GM23338 (cell line): ENCODE results near the gene STK32C. TPM values are rescaled to one million over a fixed set of nuclear protein-coding genes. Genes with fewer than 3 reads are reported as not detected.

Source experiments
- ATAC-seq: fragments of 200-7000 bp; cut with Tn5 transposase; 3 replicates; pipeline ENCODE4 v1.9.1; 2020
- DNase-seq: peaks from one replicate; pipeline ENCODE4 v3.0.0-alpha.2; 2015; ENCODE audit warnings: low spot score
- H2AFZ ChIP-seq: fragments of 200-600 bp; sonication (generic); 2 replicates; pipeline ENCODE4 v1.8.0; 2016; ENCODE audit warnings: antibody characterized with exemption, mild to moderate bottlenecking, moderate library complexity
- H3F3A ChIP-seq: fragments of 200-600 bp; sonication (generic); replicated peaks from 2 replicates; pipeline ENCODE4 v1.8.0; 2017; ENCODE audit warnings: antibody characterized with exemption, mixed run types, low read depth
- H3K27ac ChIP-seq: fragments of 200-600 bp; sonication (generic); 2 replicates; pipeline ENCODE4 v1.6.1; 2016; ENCODE audit warnings: low read depth
- H3K27me3 ChIP-seq: fragments of 200-600 bp; sonication (generic); 2 replicates; pipeline ENCODE4 v1.8.0; 2016; ENCODE audit warnings: mild to moderate bottlenecking, mixed run types, moderate library complexity; ENCODE audit not compliant: insufficient read depth
- H3K36me3 ChIP-seq: fragments of 200-600 bp; sonication (generic); 2 replicates; pipeline ENCODE4 v1.8.0; 2016; ENCODE audit warnings: mild to moderate bottlenecking; ENCODE audit not compliant: insufficient read depth
- H3K4me1 ChIP-seq: fragments of 200-600 bp; sonication (generic); 2 replicates; pipeline ENCODE4 v1.8.0; 2016; ENCODE audit warnings: mild to moderate bottlenecking, moderate library complexity; ENCODE audit not compliant: insufficient read depth
- H3K4me2 ChIP-seq: fragments of 200-600 bp; sonication (generic); 2 replicates; pipeline ENCODE4 v1.7.1; 2017; ENCODE audit warnings: mixed run types
- H3K4me3 ChIP-seq: fragments of 200-600 bp; sonication (generic); 2 replicates; pipeline ENCODE4 v1.6.1; 2016; ENCODE audit warnings: mixed run types
- H3K79me2 ChIP-seq: fragments of 200-600 bp; sonication (generic); replicated peaks from 2 replicates; pipeline ENCODE4 v1.8.0; 2017; ENCODE audit warnings: mild to moderate bottlenecking; ENCODE audit not compliant: insufficient read depth
- H3K9me2 ChIP-seq: fragments of 200-600 bp; sonication (generic); 2 replicates; pipeline ENCODE4 v1.8.0; 2017; ENCODE audit not compliant: insufficient read depth
- H4K20me1 ChIP-seq: fragments of 200-600 bp; sonication (generic); replicated peaks from 2 replicates; pipeline ENCODE4 v1.8.0; 2017; ENCODE audit warnings: mild to moderate bottlenecking; ENCODE audit not compliant: insufficient read depth
- H3K27ac Mint-ChIP-seq: 2 replicates; pipeline ENCODE4 v1.8.0; 2020; ENCODE audit warnings: inconsistent platforms, mild to moderate bottlenecking, moderate library complexity, mixed read lengths
- H3K27me3 Mint-ChIP-seq: 3 replicates; pipeline ENCODE4 v1.8.0; 2022; ENCODE audit warnings: low read depth, mild to moderate bottlenecking, moderate library complexity, mixed read lengths, inconsistent platforms; ENCODE audit not compliant: insufficient read depth, poor library complexity
- H3K36me3 Mint-ChIP-seq: 3 replicates; pipeline ENCODE4 v1.8.0; 2021; ENCODE audit warnings: low read depth, mild to moderate bottlenecking, inconsistent platforms, moderate library complexity, mixed read lengths
- H3K4me1 Mint-ChIP-seq: 3 replicates; pipeline ENCODE4 v1.8.0; 2020; ENCODE audit warnings: mild to moderate bottlenecking, inconsistent platforms, mixed read lengths
- H3K4me3 Mint-ChIP-seq: 3 replicates; pipeline ENCODE4 v1.8.0; 2021; ENCODE audit warnings: moderate library complexity, mild to moderate bottlenecking, inconsistent platforms, mixed read lengths
- H3K9me3 Mint-ChIP-seq: 3 replicates; pipeline ENCODE4 v1.8.0; 2020; ENCODE audit warnings: moderate library complexity, mild to moderate bottlenecking, inconsistent platforms, mixed read lengths
- CREB1 ChIP-seq: fragments of 250-450 bp; sonication (Bioruptor Pico); IDR thresholded peaks from 2 replicates; pipeline ENCODE4 v1.5.0; 2020; ENCODE audit warnings: low read depth, mild to moderate bottlenecking, moderate library complexity
- ETS1 ChIP-seq: IDR thresholded peaks from 2 replicates; pipeline ENCODE4 v1.6.1; 2016; ENCODE audit warnings: antibody characterized with exemption
- EZH2 ChIP-seq: fragments of 200-600 bp; sonication (generic); IDR thresholded peaks from one replicate; pipeline ENCODE4 v1.8.0; 2017; ENCODE audit warnings: antibody characterized with exemption, mild to moderate bottlenecking, low read depth; ENCODE audit not compliant: unreplicated experiment
- JUNB ChIP-seq: IDR thresholded peaks from one replicate; pipeline ENCODE4 v1.6.1; 2016; ENCODE audit warnings: antibody characterized with exemption; ENCODE audit not compliant: unreplicated experiment
- NANOG ChIP-seq: IDR thresholded peaks from 2 replicates; pipeline ENCODE4 v1.6.1; 2016; ENCODE audit warnings: antibody characterized with exemption, borderline replicate concordance
- REST ChIP-seq: IDR thresholded peaks from one replicate; pipeline ENCODE4 v1.6.1; 2018; ENCODE audit warnings: antibody characterized with exemption; ENCODE audit not compliant: unreplicated experiment
- STAT1 ChIP-seq: IDR thresholded peaks from one replicate; pipeline ENCODE4 v1.6.1; 2016; ENCODE audit warnings: antibody characterized with exemption; ENCODE audit not compliant: unreplicated experiment
- ZNF462 ChIP-seq: fragments of 250-450 bp; sonication (Bioruptor Pico); IDR thresholded peaks from 2 replicates; pipeline ENCODE4 v1.5.0; 2020; ENCODE audit warnings: mild to moderate bottlenecking, moderate library complexity
- polyA plus RNA-seq: library from polyadenylated mRNA; unstranded; fragments of >200 nt; fragmentation: Nextera tagmentation; extraction: Ambion mirVana; gene quantifications from 2 replicates; pipeline ENCODE4 v1.2.1, GENCODE V29; 2016
- total RNA-seq: library from RNA; depleted of rRNA; stranded (reverse); fragments of >200 nt; shearing (Covaris generic); gene quantifications from 2 replicates; pipeline ENCODE4 v1.2.3, GENCODE V29; 2014

STK32C gene
- total and polyA plus RNA-seq, 2 experiments from 2014 or later: 10.2 to 20.5 TPM

GRCh38 chr10:132208462-132209050 lies 99.2 kb downstream of the STK32C start (continued):
- no peak for TF ChIP-seq REST
- TF ChIP-seq ETS1: no peak
- no peak for TF ChIP-seq STAT1
- no peak for TF ChIP-seq NANOG
- TF ChIP-seq CREB1 (CRISPR knock-in tag): no peak

- Mint-ChIP-seq H3K4me1 (no peaks in the 10 kb centered on the region), H3K27me3 (peaks cover 5% of the 10 kb centered on the region), H3K27ac (no peak overlapping the region), H3K36me3 (no peaks in the 10 kb centered on the region), H3K4me3 (no peak overlapping the region), H3K9me3 (no peaks in the 10 kb centered on the region)
- H3K27ac ChIP-seq: no peak overlapping the region
- H3K4me2 ChIP-seq: no peak overlapping the region
- no peaks in the 10 kb centered on the region for H3K4me1 ChIP-seq
- H3K27me3 ChIP-seq: no peaks in the 10 kb centered on the region
- no peak overlapping the region for H3K4me3 ChIP-seq
- ATAC-seq: no peak
- H3K9me2 ChIP-seq: no peaks in the 10 kb centered on the region
- H4K20me1 ChIP-seq: no peaks in the 10 kb centered on the region
- no peaks in the 10 kb centered on the region for H3K79me2 ChIP-seq
- H3K36me3 ChIP-seq: no peaks in the 10 kb centered on the region
- H3F3A ChIP-seq: no peaks in the 10 kb centered on the region
- DNase-seq: no peak
- H2AFZ ChIP-seq: no peak overlapping the region
- TF ChIP-seq JUNB (no peak), EZH2 (no peak), REST (no peak), NANOG (no peak), ZNF462 (CRISPR knock-in tag) (no peak)
These were observed 100.0 kb downstream of the STK32C start for GRCh38 chr10:132207536-132208461.
